Activated CD8-positive, alpha-beta memory T cell treated with anti-CD3 and anti-CD28 coated beads, Interleukin-2, amount 50 U/mL, for 48 hours (primary cell): ENCODE results near the gene LDB3.
A peak's percentile ranks its signal among the peaks of the same experiment; 100 is the strongest.
"Not testable (repeated sequence)": the region's sequence is repeated elsewhere in the genome, so short reads cannot be mapped to it uniquely, and the experiment has no call there.

Experiments
- DNase-seq: peaks from one replicate; pipeline ENCODE4 v3.0.0-alpha.2; 2020

The LDB3 gene

GRCh38 chr10:86668297-86669165 lies at the start of gene LDB3:
LDB3 (plus strand) TSS chr10:86668511; CDS start chr10:86668692, 181 bp downstream.
- no peak for DNase-seq

DNA sequence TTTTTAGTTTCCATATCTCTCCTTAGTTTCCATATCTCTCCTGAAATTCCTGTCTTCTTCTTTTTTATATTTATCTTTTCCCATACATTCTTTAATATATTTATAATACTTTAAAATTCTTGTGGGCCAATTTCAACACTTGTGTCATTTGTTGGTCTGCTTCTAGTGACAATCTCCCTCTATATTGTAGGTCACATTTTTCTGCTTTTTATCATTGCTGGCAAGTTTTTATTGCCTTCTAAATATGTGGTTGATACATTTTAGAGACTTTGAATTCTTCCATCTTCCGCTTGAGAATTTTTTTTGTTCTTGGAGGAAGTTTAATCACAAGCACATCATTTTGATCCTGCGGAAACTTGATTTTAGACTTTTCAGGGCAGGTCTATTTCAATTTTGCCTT lies 40.0 kb upstream of the LDB3 start:
- no peak for DNase-seq

- no peak for DNase-seq
Observed at GRCh38 chr10:86630079-86630478, 38.2 kb upstream of the LDB3 start.

DNA sequence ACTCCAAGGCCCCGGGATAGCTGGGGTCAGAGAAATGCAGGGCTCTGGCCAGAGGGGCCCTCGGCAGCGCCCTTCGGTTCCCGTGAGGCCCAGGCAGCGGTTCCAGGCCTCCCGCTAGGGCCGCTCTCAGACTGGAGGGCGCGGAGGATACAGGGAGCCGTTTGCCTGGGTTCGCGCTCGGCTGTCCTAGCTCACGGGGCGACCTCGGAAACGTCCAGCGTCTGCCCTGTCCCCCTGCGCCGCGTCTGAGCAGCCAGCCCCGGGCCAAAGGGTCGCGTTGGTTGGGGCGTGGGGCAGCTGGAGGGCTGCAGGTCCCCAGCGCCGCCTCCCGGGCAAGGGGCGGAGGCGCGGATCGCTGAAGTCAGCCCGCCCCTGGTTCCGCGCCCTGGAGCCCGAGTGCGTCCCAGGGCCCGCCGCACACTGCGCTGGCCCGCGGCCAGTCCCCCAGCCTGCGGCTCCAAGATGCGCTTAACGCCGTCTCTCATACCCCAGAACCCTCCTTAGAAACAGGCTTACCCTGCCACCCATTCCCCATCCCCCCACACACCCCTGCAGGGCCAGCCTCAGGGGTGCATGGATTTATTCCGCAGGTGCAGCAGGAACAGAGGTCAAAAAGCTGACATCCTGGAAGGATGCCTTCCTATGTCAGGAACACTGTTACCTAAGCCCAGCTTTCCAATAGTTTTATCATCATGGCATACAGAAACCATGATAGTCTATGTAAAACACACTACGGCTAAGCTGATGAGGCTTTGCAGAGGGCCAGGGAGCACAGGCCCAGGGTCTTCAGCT lies 36.1 kb upstream of the LDB3 start:
- DNase-seq = no peak

GRCh38 chr10:86632951-86633350 lies 35.4 kb upstream of the LDB3 start:
- no peak for DNase-seq

GRCh38 chr10:86635402-86635801 lies 32.9 kb upstream of the LDB3 start:
- no peak for DNase-seq

DNA sequence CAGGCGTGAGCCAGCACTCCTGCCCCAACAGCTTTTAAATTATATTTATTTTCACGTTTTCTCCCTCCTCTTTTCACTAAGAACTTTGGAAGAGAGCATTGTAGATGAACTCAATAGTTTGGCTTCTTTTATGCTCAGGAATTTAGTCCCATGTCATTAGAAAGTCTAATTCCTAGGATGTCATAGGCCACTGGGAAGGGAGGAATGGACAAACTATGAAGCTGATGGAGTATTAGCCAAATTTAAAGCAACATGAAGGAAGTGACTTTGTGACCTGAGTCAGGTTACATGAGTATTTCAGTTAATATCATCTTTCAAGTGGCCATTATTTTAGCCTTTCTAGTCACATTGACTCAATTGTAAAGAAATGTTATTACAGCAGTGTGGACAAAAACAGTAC lies 32.0 kb upstream of the LDB3 start:
- DNase-seq = no peak

- DNase-seq = no peak
Observed at GRCh38 chr10:86642021-86642420, 26.3 kb upstream of the LDB3 start.

GRCh38 chr10:86642499-86642898 lies 25.8 kb upstream of the LDB3 start:
- no peak for DNase-seq

DNA sequence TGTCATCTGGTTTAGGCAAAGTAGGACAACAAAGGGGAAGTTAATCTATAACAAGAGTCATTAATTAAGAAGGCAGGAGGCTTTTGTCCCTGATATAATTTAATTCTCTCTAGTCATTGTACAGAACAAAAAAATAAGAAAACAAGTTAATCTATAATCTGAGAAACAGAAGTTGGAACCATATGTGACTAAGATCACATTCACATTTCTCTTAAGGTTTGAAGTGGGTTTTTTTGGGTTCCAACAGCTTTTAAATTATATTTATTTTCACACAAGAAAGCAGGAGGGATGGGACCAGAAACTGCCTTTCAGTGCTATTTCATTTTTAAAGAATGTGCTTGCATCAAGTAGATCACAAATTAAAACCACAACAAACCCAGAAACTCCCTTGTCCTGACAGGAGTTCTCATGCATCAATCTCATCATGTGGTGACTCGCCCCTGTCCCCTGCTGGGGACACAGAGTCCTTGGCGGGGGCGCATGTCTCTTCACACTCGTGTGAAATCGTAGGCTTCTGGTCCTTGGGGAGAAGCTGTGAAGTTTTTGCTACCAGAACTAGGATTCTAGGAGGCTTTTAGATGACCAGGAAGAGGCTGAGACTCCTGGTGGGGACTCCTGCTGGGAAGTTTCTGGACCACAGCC lies 24.0 kb upstream of the LDB3 start:
- peak; percentile 48 for DNase-seq

DNA sequence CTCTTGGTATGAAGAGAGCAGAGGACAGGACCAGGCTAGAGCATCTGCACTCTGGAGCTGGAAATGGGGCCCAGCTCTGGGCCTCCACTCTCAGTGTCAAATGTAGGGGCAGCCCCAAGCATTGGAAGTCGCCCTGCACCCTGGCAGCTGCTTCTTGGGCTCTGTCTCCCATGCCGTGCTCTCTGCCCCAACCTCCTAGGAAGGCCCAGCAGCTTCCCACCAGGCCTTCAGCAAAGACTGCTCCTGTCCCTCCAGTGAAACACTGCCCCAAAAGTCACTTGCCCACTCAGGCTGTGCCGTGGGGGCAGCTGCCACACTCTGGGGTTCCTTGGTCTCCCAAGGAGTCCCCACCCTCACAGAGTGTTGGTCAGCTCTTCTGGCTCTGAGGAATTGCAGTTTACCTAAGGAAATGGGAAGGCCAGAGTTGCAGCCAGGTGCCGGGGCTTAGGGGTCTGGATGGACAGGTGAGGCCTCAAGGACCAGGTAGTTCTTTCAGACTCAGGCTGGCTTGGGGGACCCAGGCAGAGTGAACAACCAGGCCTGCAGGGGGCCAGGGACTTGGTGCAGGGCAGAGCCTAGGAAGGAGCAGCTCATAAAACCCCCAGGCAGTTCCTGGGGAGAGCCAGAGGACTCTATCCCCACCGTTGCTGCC lies 23.4 kb upstream of the LDB3 start:
- DNase-seq = peak; percentile 41

DNA sequence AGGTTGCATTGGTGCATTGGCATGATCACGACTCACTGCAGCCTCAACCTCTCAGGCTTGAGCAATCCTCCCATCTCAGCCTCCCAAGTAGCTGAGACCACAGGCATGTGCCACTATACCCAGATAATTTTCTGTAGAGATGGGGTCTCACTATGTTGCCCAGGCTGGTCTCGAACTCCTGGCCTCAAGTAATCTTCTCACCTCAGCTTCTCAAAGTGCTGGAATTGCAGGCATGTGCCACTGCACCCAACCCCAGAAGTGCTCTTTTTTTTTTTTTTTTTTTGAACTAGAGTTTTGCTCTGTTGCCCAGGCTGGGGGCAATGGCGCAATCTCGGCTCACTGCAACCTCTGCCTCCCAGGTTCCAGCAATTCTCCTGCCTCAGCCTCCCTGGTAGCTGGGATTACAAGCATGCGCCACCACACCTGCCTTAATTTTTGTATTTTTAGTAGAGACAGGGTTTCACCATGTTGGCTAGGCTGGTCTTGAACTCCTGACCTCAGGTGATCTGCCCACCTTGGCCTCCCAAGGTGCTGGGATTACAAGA lies 22.6 kb upstream of the LDB3 start:
- DNase-seq = not testable (repeated sequence)

DNA sequence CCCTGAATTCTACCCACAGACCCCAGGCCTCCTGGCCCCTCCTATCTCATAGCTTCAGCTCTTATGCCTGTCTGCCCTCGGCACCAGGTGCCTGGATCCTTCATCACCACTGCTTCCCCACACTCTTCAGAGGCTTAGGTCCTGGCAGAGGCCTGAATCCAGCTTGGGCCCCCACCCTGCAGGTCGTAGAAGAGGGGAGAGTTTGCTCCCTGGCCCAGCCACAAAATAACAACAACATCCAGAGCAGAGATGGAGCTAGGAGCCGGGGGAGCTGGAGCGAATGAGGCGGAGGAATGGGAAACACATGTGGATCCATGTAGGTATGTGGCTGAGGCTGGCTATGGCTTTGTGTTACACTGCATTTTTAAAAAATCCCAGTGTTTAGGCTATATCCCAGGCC lies 21.8 kb upstream of the LDB3 start:
- DNase-seq = peak; percentile 22

GRCh38 chr10:86646933-86647332 lies 21.4 kb upstream of the LDB3 start:
- no peak for DNase-seq

DNA sequence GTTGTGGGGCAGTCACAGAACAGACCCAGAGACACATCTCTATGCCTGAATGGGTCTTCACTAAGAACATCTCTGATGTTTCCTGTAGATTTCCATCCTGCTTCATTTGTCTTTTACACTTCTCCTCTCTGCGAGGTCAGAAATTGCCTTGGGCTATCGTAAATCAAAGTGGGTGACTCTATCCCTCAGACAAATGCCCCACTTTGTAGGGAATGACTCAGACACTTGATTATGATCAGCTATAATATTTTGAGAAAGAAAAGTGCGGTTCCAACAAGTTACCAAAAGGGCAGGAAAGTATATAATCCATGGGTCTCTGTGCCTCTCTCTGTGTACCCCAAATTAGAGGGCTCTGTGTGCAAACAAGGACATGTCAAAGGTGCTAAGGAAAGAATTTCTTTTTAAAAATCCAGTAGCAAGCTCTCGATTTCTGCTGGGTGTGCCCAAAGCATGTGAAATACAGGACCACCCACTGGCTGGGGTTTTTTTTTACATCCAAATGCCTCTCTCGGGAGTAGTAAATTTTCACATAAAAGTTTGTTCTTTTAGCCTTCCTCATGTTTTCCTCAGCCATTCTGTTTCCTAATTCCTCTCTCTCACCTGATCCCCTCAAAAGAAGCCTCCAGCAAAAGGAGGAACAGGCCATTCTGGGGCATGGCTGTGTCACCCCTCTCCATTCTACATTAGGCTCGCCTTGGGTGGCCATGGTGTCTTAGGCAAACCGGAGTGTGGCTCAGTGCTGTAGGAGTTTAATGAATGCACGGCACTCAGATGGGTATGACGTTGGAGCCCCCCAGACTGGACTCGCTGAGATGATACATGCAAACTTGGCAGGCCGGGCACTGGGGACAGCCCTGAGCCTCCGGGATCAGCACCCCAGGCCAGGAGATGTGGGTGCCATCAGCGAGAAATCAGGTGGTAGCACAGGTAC lies 20.3 kb upstream of the LDB3 start:
- peak; percentile 22 for DNase-seq

GRCh38 chr10:86648704-86649427 lies 19.4 kb upstream of the LDB3 start:
- DNase-seq = peak; percentile 36

DNA sequence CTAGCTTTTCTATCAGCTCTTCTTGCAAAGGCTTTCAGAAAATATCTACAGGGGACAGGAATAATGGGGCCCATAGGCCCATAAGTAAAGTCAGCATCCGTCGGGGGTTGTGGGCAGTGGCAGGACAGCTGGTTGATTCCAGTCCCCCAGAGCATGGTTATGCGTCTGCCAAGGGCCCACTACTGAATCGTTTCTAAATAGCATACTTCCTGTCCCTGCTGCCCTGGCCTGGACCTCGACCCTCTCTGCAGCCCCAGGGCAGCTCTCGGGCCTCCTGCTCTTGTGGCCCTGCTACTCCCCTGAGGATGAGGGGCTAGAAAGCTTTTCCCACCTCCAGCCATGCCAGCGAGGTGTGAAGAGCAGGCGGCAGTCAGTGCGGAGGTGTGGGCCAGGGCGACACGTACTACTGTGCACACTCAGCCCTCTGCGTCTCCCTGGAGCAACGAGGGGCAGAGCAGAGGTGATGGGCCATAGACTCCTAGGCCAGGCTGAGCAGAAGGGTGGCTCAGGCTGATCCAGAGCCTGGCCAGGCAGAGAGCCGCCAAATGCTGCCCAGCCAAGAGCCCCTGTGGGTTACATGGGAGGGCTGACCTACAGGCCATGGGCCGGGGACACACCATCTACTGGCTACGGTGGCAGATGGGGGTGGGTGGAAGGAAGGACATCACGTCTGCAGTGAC lies 18.7 kb upstream of the LDB3 start:
- DNase-seq = peak; percentile 43

DNA sequence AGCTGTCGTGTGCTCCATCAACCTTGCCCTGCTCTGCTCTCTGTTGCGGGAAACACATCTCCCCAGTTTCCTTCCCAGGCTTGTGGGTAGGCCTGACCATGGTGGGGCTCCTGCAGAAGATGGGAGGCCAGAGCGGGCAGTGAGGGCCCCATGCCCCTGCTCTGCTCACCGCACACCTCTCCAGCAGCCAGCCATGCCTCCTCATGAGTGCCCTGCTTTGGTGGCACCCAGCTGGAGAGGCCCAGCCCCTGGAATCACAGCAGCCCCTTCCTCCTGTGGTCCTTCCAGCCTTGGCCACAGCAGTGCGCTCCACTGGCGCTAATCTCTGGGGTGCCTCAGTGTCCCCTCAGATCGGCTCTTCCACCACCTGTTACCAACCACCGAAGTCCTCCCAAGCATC lies 18.2 kb upstream of the LDB3 start:
- peak; percentile 29 for DNase-seq

- no peak for DNase-seq
Observed at GRCh38 chr10:86651021-86651471, 17.3 kb upstream of the LDB3 start.
